Adrenal gland (tissue), 12 donors: Measurements from ENCODE around the gene CYP3A7. TPM values are rescaled to one million over a fixed set of nuclear protein-coding genes. Genes with fewer than 3 reads are reported as not detected.

Experiments
- DNase-seq, 7 donors: peaks; one replicate each; pipeline ENCODE4 v3.0.0-alpha.2; 2019 to 2020
- H3K27ac ChIP-seq, 5 donors: fragments of 200-600 bp; sonication (generic) in 4 of 5; 1 replicate in 3 of 5; 2 replicates in 2 of 5; pipeline versions ENCODE4 v1.5.1 to v1.8.0; 2016 to 2020; ENCODE audit warnings: mild to moderate bottlenecking in 1 of 5
- H3K27me3 ChIP-seq: fragments of 200-600 bp; 2 replicates; pipeline ENCODE4 v1.8.0; 2021
- H3K36me3 ChIP-seq, 2 donors: fragments of 200-600 bp; replicated peaks in 1 of 2; 1 replicate in 1 of 2; 2 replicates in 1 of 2; pipeline versions ENCODE4 v1.5.1 to v1.8.0; 2018 to 2022
- H3K4me1 ChIP-seq, 2 donors: fragments of 200-600 bp; replicated peaks in 1 of 2; 1 replicate in 1 of 2; 2 replicates in 1 of 2; pipeline versions ENCODE4 v1.5.1 to v1.8.0; 2018 to 2021
- H3K4me3 ChIP-seq, 4 donors: fragments of 200-600 bp; sonication (generic) in 3 of 4; one replicate each; pipeline ENCODE4 v1.5.1; 2016 to 2018
- H3K9me3 ChIP-seq, 3 donors: fragments of 200-600 bp; sonication (generic) in 1 of 3; replicated peaks in 1 of 3; 1 replicate in 2 of 3; 2 replicates in 1 of 3; pipeline versions ENCODE4 v1.5.1 to v1.8.0; 2016 to 2021
- POLR2A ChIP-seq, 2 donors: fragments of 450-650 bp; IDR thresholded peaks; one replicate each; pipeline ENCODE4 v1.6.1; 2017; ENCODE audit warnings: antibody characterized with exemption in 2 of 2, mild to moderate bottlenecking in 2 of 2, moderate library complexity in 1 of 2
- WGBS, 4 donors: extraction: QIAGEN DNeasy Blood & Tissue Kit in 2 of 4; methylation state at CpG; one replicate each; pipeline versions ENCODE4 v1.1.5 to v1.1.7; 2013 to 2017; 5-methylcytosine and 5-hydroxymethylcytosine counted together
- intact Hi-C, 2 donors: fragments of 100-400 bp; cut with DNase I; formaldehyde crosslinking; loops; one replicate each; pipeline versions ENCODE4 v1.14.1 to v1.15.0; 2022 to 2023
- polyA plus RNA-seq, 3 donors: library from polyadenylated mRNA; stranded (reverse); fragments of 200-250 nt in 2 of 3; fragments of 350-450 nt in 1 of 3; fragmentation: Illumina TruSeq in 1 of 3; extraction: RNeasy Lipid Tissue Mini Kit (QIAGEN cat#74804) in 1 of 3; gene quantifications; one replicate each; pipeline ENCODE4 v1.2.3, GENCODE V29; 2013 to 2014
- total RNA-seq, 9 donors: library from RNA; depleted of rRNA in 4 of 9; stranded (reverse); fragments of >200 nt in 4 of 9; fragments of 120-200 nt in 1 of 9; fragmentation: NEBNext Ultra II Directional in 1 of 9; extraction: Animal tissue kit (Norgen Biotek cat#: 25700) in 1 of 9; gene quantifications; one replicate each; pipeline versions ENCODE4 v1.1.0 to v1.2.4, GENCODE V29; 2013 to 2023
- TF ChIP-seq, protein P1 (sequence below), 6 experiments: fragments of 450-650 bp in 4 of 6; fragments of 200-600 bp in 2 of 6; sonication (generic) in 1 of 6; IDR thresholded peaks; 1 replicate in 5 of 6; 2 replicates in 1 of 6; pipeline versions ENCODE4 v1.5.1 to v1.8.0; 2016 to 2021; ENCODE audit warnings: antibody characterized with exemption in 6 of 6, mild to moderate bottlenecking in 2 of 6, moderate library complexity in 1 of 6
- donor health status: healthy with polysubstance abuse.
- donor health status: Bipolar disorder and iron deficiency.
- donor health status: DM: yes; HTN: yes; CAD: no.
- donor health status: DM: no; HTN: no; CAD: no.
- donor health status: DM: no; HTN: no; CAD: no.
- donor health status: DM: yes; HTN: yes; CAD: no.

CYP3A7 gene
- total and polyA plus RNA-seq, 12 donors: 0.09 to 3.0 (median 0.65) TPM; not detected in 3

DNA sequence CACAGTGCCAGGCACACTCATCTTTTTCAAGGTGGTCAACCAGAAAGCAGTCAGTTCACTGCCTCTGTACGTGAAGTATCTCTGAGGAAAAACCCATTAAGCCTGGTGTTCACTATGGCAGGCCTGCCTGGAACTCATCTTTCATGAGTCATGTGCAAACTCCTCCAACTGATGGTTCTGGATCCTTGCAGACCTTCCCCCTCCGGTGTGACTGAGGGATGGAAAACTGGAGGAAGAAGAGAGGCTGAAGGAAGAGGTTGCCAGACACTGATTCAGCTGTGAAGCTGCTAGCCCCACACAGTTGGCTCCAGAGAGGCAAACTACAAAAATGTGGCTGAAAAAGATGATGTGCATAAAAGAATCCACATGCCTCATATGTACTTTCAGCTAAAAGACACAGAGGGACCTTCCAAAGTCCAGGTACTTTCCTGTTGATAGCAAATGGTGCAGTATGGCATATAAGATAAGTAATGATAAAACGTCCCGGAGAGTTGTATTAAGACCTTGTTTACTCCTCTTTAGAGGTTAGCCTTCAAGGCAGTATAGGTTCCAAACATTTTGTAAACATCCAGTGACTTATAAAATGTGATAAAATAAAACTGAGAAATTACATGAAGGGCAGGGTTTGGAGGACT, 57.9 kb downstream of the CYP3A7 start:
- Histone ChIP-seq H3K27me3 (no peaks in the 10 kb centered on the region), H3K4me3 (no peak overlapping the region), H3K9me3 (no peaks in the 10 kb centered on the region), H3K27ac (no peak overlapping the region), H3K36me3 (peaks cover 0 to 25% of the 10 kb centered on the region in 2 donors), H3K4me1 (peaks cover 10 to 12% of the 10 kb centered on the region in 2 donors)
- WGBS, 4 donors: 67 to 75% (median 73%) methylated on average over 4 of the region's 4 CpGs
- intact Hi-C loops: no loop called here
- DNase-seq: no peak
- TF ChIP-seq, protein P1, sequence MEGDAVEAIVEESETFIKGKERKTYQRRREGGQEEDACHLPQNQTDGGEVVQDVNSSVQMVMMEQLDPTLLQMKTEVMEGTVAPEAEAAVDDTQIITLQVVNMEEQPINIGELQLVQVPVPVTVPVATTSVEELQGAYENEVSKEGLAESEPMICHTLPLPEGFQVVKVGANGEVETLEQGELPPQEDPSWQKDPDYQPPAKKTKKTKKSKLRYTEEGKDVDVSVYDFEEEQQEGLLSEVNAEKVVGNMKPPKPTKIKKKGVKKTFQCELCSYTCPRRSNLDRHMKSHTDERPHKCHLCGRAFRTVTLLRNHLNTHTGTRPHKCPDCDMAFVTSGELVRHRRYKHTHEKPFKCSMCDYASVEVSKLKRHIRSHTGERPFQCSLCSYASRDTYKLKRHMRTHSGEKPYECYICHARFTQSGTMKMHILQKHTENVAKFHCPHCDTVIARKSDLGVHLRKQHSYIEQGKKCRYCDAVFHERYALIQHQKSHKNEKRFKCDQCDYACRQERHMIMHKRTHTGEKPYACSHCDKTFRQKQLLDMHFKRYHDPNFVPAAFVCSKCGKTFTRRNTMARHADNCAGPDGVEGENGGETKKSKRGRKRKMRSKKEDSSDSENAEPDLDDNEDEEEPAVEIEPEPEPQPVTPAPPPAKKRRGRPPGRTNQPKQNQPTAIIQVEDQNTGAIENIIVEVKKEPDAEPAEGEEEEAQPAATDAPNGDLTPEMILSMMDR (IDR thresholded peaks at IDR 0.05): no peak
- TF ChIP-seq POLR2A (IDR thresholded peaks at IDR 0.05): no peak

DNA sequence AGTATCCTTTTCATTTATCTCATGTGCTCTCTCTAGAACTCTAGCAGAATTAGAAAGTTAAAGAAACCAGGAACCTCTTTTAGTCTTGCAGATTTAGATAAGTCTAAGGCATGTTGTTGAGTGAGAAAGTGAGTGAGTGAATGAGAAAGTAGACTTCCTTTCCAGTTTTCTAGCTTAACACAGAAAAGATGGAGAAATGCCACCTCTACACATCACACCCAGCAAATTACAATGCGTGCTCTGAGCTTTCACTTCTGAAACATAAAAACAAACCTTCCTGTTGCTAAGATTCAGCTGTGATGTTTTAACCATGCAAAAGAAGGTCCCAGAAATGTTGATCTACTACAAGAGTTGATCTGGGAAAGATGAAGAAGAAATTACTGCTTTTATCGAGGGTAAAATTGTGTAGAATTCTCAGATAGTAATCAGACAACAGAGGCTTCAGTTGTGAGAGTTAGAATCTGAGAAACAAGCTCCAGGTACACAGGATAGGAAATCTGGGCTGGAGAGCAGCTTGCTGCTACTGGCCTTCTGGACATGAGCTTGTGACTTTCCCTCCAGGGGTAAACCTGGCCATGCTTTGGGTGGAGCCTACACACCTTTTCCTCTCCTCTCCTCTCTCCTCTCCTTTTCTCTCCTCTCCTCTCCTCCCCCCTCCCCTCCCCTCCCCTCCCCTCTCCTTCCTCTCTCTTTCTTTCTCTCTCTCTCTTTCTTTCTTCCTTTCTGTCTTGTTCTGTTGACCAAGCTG, 59.8 kb downstream of the CYP3A7 start:
- peaks cover 0 to 29% of the 10 kb centered on the region in 2 donors for H3K36me3 ChIP-seq
- H3K27me3 ChIP-seq: no peaks in the 10 kb centered on the region
- H3K4me1 ChIP-seq: peaks cover 10 to 12% of the 10 kb centered on the region in 2 donors
- intact Hi-C loops: no loop called here
- TF ChIP-seq, protein P1 (IDR thresholded peaks at IDR 0.05): no peak
- no peak for TF ChIP-seq POLR2A (IDR thresholded peaks at IDR 0.05)
- no peaks in the 10 kb centered on the region for H3K9me3 ChIP-seq
- no peak overlapping the region for H3K27ac ChIP-seq
- H3K4me3 ChIP-seq: no peak overlapping the region
- DNase-seq: no peak
- 86 to 95% (median 89%) methylated on average over 2 of the region's 2 CpGs for WGBS, 4 donors

DNA sequence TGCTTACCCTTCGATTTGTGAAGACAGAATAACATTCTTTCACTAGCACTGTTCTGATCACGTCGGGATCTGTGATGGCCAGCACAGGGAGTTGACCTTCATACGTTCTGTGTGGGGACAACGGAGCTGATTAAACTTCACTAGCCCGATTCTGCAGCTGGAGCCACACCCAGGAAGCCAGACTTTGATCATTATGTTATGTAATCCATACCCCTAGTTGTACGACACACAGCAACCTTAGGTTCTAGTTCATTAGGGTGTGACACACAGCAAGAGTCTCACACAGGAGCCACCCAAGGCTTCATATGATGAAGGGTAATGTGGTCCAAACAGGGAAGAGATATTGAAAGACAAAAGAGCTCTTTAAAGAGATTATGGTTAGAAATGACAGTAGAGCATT, 62.4 kb downstream of the CYP3A7 start:
- intact Hi-C loops: no loop called here

DNA sequence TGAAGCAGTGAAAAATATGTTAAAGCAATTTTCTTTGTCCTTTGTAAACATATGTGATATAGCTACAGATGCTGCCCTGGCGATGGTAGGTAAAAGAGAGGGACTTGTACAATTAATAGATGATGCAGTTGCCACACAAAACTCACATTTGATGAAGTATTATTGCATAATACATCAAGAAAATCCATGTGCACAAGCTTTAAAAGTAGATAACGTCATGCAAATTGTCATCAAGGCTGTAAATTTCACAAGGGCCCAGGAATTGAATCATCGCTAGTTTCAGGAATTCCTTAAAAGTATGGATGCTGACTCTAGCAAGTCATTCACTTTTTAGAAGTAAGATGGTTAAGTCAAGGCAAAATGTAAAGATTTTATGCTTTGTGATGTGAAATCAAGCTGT, 65.2 kb downstream of the CYP3A7 start:
- intact Hi-C loops: no loop called here
- WGBS, 4 donors: 74 to 84% (median 77%) methylated on average over 3 of the region's 3 CpGs

More for the DNA sequence above, 62.4 kb downstream of the CYP3A7 start:
- DNase-seq: no peak
- Histone ChIP-seq H3K4me3 (no peak overlapping the region), H3K27ac (no peak overlapping the region), H3K27me3 (no peaks in the 10 kb centered on the region), H3K9me3 (no peaks in the 10 kb centered on the region), H3K4me1 (peaks cover 4 to 5% of the 10 kb centered on the region in 2 donors), H3K36me3 (peaks cover 0 to 38% of the 10 kb centered on the region in 2 donors)
- TF ChIP-seq POLR2A (IDR thresholded peaks at IDR 0.05): no peak
- TF ChIP-seq, protein P1 (IDR thresholded peaks at IDR 0.05): no peak
- WGBS, 4 donors: 81 to 88% (median 86%) methylated on average over 7 of the region's 7 CpGs

More for the DNA sequence above, 65.2 kb downstream of the CYP3A7 start:
- no peaks in the 10 kb centered on the region for H3K4me1 ChIP-seq
- H3K36me3 ChIP-seq: peaks cover 0 to 36% of the 10 kb centered on the region in 2 donors
- no peak overlapping the region for H3K4me3 ChIP-seq
- no peak overlapping the region for H3K27ac ChIP-seq
- no peaks in the 10 kb centered on the region for H3K27me3 ChIP-seq
- TF ChIP-seq, protein P1 (IDR thresholded peaks at IDR 0.05): no peak
- no peak for TF ChIP-seq POLR2A (IDR thresholded peaks at IDR 0.05)
- DNase-seq: no peak
- no peaks in the 10 kb centered on the region for H3K9me3 ChIP-seq
